Activated CD4-positive, alpha-beta T cell treated with anti-CD3 and anti-CD28 coated beads, Interleukin-10, Interleukin-2, amounts not matched to agents 100 ng/mL and 50 ng/mL, durations not matched to agents 16 hours and 8 hours (primary cell): ENCODE results near the gene PROC.
A peak's percentile ranks its signal among the peaks of the same experiment; 100 is the strongest.

Experiments
- DNase-seq: peaks from one replicate; pipeline ENCODE4 v3.0.0-alpha.2; 2020

Gene PROC

GRCh38 chr2:127415593-127416505 is 2.4 kb upstream of the PROC start:
- peak; percentile 85 for DNase-seq

GRCh38 chr2:127416506-127417001 is 1.7 kb upstream of the PROC start:
- DNase-seq, result no peak

GRCh38 chr2:127417406-127417805 is 821 bp upstream of the PROC start:
- no peak for DNase-seq

- no peak for DNase-seq
Observed at GRCh38 chr2:127419112-127419430, 844 bp downstream of the PROC start.

GRCh38 chr2:127419448-127420038 is 1.3 kb downstream of the PROC start:
- no peak for DNase-seq

- no peak for DNase-seq
Observed at GRCh38 chr2:127420039-127420864, 2.0 kb downstream of the PROC start.

- no peak for DNase-seq
Observed at GRCh38 chr2:127421116-127421800, 3.0 kb downstream of the PROC start.

- DNase-seq, result no peak
Observed at GRCh38 chr2:127421871-127422558, 3.8 kb downstream of the PROC start.

- peak; percentile 19 for DNase-seq
Observed at GRCh38 chr2:127422559-127423477, 4.6 kb downstream of the PROC start.

GRCh38 chr2:127423478-127423843 is 5.2 kb downstream of the PROC start:
- no peak for DNase-seq

- DNase-seq, result no peak
Observed at GRCh38 chr2:127423880-127424279, 5.7 kb downstream of the PROC start.

- no peak for DNase-seq
Observed at GRCh38 chr2:127424598-127425520, 6.6 kb downstream of the PROC start.

- no peak for DNase-seq
Observed at GRCh38 chr2:127425540-127426490, 7.6 kb downstream of the PROC start.

- no peak for DNase-seq
Observed at GRCh38 chr2:127426501-127427354, 8.5 kb downstream of the PROC start.

- DNase-seq, result no peak
Observed at GRCh38 chr2:127427376-127428056, 9.3 kb downstream of the PROC start.

- no peak for DNase-seq
Observed at GRCh38 chr2:127428057-127428814, 10.0 kb downstream of the PROC start.

- DNase-seq, result no peak
Observed at GRCh38 chr2:127428815-127429109, 10.5 kb downstream of the PROC start.
